Inflammatory macrophage (primary cell): ENCODE results near the gene MBIP.
A peak's percentile ranks its signal among the peaks of the same experiment; 100 is the strongest.

Source experiments
- DNase-seq, 2 donors: peaks; one replicate each; pipeline ENCODE4 v3.0.0-alpha.2; 2020 to 2022

Gene MBIP

GRCh38 chr14:36313206-36313605 is 7.2 kb downstream of the MBIP start:
- no peak for DNase-seq

- no peak for DNase-seq
Observed at GRCh38 chr14:36306836-36307235, 13.6 kb downstream of the MBIP start.

GRCh38 chr14:36304895-36305294 is 15.5 kb downstream of the MBIP start:
- no peak for DNase-seq

GRCh38 chr14:36303960-36304359 is 16.5 kb downstream of the MBIP start:
- DNase-seq = no peak

GRCh38 chr14:36302823-36303222 is 17.6 kb downstream of the MBIP start:
- no peak for DNase-seq

- no peak for DNase-seq
Observed at GRCh38 chr14:36301159-36301558, 19.3 kb downstream of the MBIP start.

GRCh38 chr14:36300337-36300736 is 20.1 kb downstream of the MBIP start:
- DNase-seq = no peak

DNA sequence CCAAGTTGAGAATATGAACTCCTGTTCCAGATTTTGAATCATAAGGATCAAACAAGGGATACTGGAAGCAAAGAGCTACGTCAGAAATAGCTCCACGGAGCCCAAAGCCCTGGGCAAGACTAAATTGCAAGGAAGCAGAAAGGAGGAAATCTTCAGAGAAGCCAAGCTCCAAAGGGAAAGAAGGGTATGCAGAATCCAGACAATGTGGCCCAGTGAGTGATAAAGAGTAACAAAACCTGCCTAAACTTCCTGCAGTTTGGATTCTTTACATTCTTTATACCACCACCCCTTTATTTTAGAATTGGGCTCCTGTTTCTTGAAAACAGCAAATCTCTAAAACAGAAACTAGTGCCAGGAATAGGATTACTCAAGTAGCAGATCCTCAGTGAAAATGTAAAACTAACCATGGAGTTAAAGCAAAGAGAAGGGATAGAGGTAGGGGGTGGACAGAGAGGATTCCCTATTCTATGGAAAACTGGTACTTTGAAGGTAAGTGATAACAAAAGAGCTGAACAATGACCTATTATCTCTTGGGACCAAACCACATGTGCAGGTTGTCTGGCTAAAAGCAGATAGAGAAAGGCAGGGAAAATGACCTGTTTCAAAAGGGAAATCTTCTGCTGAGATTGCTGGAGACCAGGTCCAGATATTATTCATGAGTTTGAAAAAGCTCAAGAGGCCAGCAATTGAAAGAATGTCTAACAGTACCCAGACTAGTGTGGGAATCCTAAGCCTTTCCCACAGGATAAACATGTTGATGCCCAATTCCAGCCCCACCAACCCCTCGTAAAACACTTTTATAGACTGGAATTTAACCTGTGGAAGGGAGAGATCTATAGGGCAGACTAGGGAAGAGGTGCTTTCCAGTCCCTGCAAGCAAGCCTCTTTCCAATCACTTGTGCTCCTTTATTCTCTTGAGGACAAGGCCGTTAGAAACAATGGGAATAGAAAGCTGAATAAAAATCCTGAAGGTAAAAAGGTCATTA is 24.5 kb downstream of the MBIP start:
- no peak for DNase-seq

DNA sequence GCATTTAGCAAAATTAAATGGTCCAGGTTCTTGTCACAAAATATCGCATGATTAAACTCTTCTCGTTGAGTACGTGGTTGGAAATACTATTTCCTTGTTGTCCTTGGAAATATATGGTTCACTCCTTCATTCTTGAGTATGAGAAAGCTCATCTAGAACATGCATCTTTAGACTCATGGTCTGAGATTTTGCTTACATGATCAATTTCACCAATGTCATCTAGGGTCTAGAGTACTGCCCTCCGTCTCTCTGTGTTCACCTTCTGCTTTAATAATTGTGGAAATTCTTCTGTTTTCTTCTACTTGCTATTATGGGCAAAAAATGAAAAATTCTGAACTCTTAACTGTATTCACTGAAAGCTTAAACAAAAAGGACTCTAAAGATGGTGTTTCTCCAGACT is 25.9 kb downstream of the MBIP start:
- no peak for DNase-seq

DNA sequence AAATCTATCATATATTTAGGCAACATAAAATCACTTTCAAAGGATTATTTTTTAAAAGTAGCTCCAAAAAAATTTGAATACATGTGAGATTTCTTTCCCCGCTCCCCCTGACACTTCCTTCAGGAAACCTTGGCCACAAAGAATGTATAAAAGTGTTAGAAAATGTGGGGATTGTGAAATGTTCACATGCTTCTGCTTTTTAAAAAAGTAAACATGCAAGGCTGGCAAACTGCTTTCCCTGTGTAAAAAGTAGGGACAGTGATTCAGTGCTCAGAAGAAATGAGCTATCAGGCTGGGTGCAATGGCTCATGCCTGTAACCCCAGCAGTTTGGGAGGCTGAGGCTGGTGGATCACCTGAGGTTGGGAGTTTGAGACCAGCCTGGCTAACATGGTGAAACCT is 26.6 kb downstream of the MBIP start:
- peak; percentile 51 to 75 for DNase-seq

DNA sequence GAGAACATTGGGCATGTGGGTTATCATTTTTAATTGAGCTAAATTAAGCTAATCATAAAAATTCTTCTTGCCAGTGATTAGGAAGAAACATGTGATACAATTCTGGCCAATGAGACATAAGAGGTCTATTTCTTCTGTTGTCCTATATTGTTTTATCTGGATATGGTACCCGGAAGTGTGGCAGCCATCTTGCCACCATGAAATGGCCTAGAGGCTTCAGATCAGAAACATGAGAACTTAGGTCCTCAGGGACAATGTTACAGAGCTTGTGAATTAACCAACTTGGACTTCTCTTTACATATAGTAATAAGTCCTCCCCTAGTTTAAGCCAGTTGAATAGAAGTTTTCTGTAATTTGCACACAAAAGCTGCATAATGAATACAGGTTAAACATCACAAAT is 30.5 kb downstream of the MBIP start:
- no peak for DNase-seq

DNA sequence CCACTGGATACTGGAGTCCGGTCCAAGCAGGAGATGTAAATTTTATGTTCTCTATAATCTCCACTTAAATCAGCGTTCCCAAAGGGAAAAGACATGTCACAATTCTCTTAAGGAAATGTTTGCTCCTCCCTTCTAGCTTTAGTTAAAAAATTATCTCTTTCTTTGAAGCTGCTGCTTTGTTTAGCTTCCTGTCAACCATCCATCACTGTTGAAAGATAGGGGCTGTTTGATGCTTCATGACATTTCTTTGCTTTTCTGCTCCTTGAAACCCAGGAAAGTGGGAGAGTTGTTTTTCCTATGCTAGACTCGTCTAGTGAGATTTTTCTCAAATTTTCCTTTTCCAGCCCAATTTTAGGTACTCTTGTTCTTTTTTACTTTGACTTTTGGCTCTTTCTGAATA is 31.9 kb downstream of the MBIP start:
- no peak for DNase-seq

- no peak for DNase-seq
Observed at GRCh38 chr14:36284971-36285595, 35.4 kb downstream of the MBIP start.

GRCh38 chr14:36281309-36281708 is 39.1 kb downstream of the MBIP start:
- DNase-seq = no peak

DNA sequence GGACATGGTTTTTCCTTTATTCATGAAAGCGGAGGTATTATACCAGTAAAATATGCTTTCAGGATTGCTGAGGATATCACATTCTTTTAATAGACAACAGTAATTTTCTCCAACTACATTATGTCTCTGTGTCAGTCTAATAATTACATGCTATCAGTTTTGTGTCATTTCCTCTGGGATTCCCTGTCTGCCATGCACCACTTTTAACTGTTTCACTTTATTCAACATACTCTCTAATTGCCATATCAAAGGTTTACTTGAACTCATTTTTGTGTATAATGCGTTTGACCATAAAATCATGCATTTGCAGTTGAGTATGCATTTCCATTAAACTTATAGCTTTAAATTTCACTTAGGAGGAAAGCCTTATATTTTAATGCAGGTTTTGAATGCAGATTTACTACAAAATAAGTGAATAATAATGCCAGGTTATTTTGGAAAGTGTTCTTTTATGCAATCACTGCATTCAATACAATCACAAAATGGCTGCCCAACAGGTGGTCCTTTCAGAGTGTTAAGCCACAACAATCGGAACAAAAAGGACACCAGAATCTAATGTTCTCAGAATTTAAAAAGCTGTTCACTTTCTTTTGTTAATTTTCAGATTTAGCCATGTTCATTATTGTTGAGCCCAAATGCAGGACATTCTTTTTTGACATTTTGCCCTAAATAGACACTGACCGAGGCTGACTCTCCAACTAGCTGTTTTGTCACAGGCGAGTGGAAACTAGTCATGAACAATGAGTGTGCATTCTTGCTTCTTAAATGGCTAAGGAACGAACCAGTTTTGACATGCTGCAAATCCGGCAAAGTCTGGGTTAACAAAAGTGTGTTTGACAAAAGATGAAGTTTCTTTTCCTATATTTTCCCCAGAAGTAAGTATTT is 40.9 kb downstream of the MBIP start:
- DNase-seq = no peak

DNA sequence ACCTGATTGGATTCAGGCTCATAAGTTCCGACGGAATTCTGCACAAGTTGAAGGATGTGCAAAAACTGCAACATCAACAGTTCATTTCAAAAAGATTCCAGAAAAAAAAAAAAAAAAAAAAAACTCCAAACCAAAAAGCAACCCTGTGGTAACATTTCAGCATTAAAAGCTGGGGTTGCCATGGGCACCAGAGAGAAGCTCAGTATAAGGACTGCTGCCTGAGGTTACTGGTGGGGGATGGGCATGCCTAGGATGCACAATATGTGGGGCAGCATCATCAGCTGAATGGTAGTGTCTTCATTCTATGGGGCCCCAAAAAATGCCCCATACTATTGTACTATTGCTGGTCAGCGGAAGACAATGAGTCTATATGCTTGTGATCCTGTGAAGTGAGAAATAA is 44.7 kb downstream of the MBIP start:
- DNase-seq = no peak

DNA sequence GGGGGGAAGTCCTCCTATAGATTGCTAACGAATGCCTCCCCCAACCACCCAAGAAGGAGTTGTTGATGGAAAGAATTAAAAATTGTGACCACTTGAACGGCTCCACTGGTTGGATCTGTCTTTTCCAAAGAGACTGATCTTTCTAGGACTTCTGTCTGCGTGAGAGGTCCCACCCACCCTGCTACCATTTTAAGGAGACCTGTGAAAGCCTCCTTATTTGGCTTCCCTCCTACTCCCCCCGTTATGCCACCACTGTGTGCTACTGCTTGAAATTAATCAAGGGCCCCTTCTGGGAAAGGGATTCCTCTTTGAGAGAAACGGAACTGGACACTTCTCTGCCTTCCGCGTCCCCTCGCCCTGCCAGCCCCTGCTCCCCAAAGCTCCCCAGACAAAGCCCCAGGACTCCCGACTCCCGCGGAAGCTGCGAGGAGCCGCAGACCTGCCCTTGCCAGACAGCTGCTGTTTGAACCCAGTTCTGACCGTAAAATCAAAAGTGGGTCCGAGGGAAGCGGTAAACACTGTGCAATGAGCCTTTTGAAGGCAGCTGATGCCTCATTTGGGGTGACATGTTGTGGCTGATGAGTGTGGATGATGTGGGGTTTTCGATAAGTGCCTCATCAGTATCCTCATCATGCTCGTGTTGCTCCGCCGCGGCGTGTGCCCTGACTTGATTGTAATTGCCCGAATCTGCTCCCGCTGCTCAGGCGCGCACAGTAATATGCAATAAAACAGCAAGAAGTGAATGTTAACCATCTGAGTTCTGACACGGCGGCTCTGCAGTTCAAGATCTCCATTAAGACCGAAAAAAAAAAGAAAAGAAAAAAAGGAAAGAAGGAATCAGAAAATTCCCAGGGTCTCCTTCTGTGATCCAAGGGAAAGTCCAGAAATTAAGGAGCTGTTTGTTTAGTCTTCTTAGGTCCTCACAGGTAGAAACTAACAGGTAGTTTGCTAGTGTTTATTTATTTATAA is 48.2 kb downstream of the MBIP start:
- DNase-seq = no peak

DNA sequence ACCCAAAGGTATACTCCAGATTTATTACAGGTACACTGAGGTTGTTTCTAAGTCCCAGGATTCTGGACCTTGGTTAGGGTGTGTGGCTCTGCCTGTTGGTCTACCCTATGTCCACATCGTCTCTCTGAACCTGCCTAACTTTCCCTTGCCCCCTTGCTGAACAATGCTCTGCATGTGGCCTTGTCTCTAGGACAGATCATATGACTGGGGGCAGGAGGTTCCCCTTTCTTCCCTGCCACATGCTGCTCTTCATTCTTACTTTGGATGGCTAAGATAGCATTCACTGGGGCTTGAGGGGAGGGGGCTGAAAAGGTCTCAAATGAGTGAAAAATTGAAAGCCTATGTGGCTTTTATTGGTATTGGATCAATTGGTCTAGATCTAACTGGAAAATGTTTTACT is 49.2 kb downstream of the MBIP start:
- DNase-seq = peak; percentile 9 to 14

DNA sequence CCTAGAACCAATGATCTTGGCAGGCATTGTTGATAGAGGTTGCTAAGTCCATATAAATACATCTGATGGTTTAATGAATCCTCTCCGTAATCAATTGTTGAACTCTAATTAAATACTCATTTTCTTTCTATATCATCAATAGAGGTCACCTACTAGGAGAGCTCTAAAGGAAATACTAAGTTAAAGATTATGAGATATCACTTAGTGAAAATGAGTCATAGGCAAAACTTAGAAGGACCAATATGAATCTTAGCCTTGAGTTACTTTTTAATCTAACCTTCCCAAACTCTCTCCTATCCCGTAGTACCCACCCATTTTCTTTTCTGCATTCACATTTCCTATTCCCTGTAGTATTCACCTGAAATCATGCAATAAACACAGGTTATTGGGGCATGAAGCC is 50.2 kb downstream of the MBIP start:
- no peak for DNase-seq

- no peak for DNase-seq
Observed at GRCh38 chr14:36268121-36268520, 52.3 kb downstream of the MBIP start.

- no peak for DNase-seq
Observed at GRCh38 chr14:36264595-36264994, 55.8 kb downstream of the MBIP start.

- no peak for DNase-seq
Observed at GRCh38 chr14:36264107-36264506, 56.3 kb downstream of the MBIP start.
